ENCODE results near the gene LTF.

DNA sequence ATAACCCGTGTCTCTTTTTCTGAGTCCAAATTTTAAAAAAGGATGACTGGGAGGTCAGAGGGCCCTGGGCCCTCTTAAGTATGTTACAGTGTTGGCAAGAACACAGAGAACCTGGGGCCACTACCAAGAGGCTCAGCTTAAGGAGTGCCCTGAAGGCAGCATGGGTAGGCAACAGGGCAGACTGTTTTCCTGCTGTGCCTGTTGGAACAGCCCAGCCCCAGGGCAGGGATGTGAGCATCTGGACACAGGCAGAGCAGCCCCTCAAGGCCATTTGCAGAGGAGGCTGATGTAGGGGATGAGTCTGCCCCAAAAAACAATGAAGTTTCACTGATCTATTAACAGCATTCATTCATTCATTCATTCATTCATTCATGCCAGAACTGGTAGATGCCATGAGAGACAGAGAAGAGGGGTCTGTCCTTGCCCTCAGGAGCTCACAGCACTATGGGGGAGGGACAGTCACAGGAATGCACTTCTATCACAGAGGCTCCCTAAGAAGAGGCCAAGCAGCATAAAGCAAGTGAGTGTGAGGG, 2.2 kb upstream of the LTF start:
- TF ChIP-seq, protein P1, sequence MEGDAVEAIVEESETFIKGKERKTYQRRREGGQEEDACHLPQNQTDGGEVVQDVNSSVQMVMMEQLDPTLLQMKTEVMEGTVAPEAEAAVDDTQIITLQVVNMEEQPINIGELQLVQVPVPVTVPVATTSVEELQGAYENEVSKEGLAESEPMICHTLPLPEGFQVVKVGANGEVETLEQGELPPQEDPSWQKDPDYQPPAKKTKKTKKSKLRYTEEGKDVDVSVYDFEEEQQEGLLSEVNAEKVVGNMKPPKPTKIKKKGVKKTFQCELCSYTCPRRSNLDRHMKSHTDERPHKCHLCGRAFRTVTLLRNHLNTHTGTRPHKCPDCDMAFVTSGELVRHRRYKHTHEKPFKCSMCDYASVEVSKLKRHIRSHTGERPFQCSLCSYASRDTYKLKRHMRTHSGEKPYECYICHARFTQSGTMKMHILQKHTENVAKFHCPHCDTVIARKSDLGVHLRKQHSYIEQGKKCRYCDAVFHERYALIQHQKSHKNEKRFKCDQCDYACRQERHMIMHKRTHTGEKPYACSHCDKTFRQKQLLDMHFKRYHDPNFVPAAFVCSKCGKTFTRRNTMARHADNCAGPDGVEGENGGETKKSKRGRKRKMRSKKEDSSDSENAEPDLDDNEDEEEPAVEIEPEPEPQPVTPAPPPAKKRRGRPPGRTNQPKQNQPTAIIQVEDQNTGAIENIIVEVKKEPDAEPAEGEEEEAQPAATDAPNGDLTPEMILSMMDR (IDR thresholded peaks at IDR 0.05), result no peak
- no peak for TF ChIP-seq POLR2A (IDR thresholded peaks at IDR 0.05)

Measured in right lobe of liver (tissue), 4 donors.